ENCODE data around the gene CLCN3. TPM values are rescaled to one million over a fixed set of nuclear protein-coding genes. Genes with fewer than 3 reads are reported as not detected.
"Not testable (repeated sequence)": the region's sequence is repeated elsewhere in the genome, so short reads cannot be mapped to it uniquely, and the experiment has no call there.

CLCN3 gene
- polyA plus RNA-seq, 1 experiment = 12.4 TPM

GRCh38 chr4:169622566-169622965, 2.2 kb downstream of the CLCN3 start:
- ChIA-PET CTCF (no interaction called here), POLR2A (no interaction called here)
- Histone ChIP-seq H3K27me3 (ENCODE audit: control insufficient read depth, insufficient read depth, low read length) (no peaks in the 10 kb centered on the region), H3K36me3 (ENCODE audit: control insufficient read depth, insufficient read depth, low read length) (no peaks in the 10 kb centered on the region), H3K4me3 (ENCODE audit: low read depth, low read length) (no peak overlapping the region)
- TF ChIP-seq CTCF (IDR thresholded peaks at IDR 0.05; ENCODE audit: insufficient read depth, low read depth, low read length) = no peak
- no peak for DNase-seq (ENCODE audit: low read depth)

GRCh38 chr4:169624012-169624411, 3.6 kb downstream of the CLCN3 start:
- H3K27me3 ChIP-seq (ENCODE audit: control insufficient read depth, insufficient read depth, low read length); POLR2A ChIA-PET; DNase-seq (ENCODE audit: low read depth); H3K36me3 ChIP-seq (ENCODE audit: control insufficient read depth, insufficient read depth, low read length); H3K4me3 ChIP-seq (ENCODE audit: low read depth, low read length): not testable (repeated sequence)
- CTCF ChIA-PET = interaction anchor here (1.0 to 1.4 kb wide), 2 partner anchors 11 to 186 kb away, joined by 4 read pairs; no protein-coding TSS in a partner anchor

- ChIA-PET POLR2A (no interaction called here), CTCF (no interaction called here)
- H3K4me3 ChIP-seq (ENCODE audit: low read depth, low read length) = no peak overlapping the region
- no peak for TF ChIP-seq CTCF (IDR thresholded peaks at IDR 0.05; ENCODE audit: insufficient read depth, low read depth, low read length)
- H3K36me3 ChIP-seq (ENCODE audit: control insufficient read depth, insufficient read depth, low read length) = no peaks in the 10 kb centered on the region
- no peaks in the 10 kb centered on the region for H3K27me3 ChIP-seq (ENCODE audit: control insufficient read depth, insufficient read depth, low read length)
- DNase-seq (ENCODE audit: low read depth) = no peak
These were observed 5.5 kb downstream of the CLCN3 start for GRCh38 chr4:169625886-169626285.

- no peak for TF ChIP-seq CTCF (IDR thresholded peaks at IDR 0.05; ENCODE audit: insufficient read depth, low read depth, low read length)
- POLR2A ChIA-PET = no interaction called here
- no peaks in the 10 kb centered on the region for H3K36me3 ChIP-seq (ENCODE audit: control insufficient read depth, insufficient read depth, low read length)
- H3K4me3 ChIP-seq (ENCODE audit: low read depth, low read length) = no peak overlapping the region
- no peaks in the 10 kb centered on the region for H3K27me3 ChIP-seq (ENCODE audit: control insufficient read depth, insufficient read depth, low read length)
- CTCF ChIA-PET = interaction anchor here (0.8 kb wide), 1 partner anchor 23 kb away, joined by 3 read pairs; no protein-coding TSS in a partner anchor
- DNase-seq (ENCODE audit: low read depth) = no peak
These were observed 6.2 kb downstream of the CLCN3 start for GRCh38 chr4:169626331-169627282.

GRCh38 chr4:169627307-169627706, 6.9 kb downstream of the CLCN3 start:
- POLR2A ChIA-PET = no interaction called here
- DNase-seq (ENCODE audit: low read depth) = no peak
- no peak for TF ChIP-seq CTCF (IDR thresholded peaks at IDR 0.05; ENCODE audit: insufficient read depth, low read depth, low read length)

More at GRCh38 chr4:169627307-169627706, 6.9 kb downstream of the CLCN3 start:
- Histone ChIP-seq H3K4me3 (ENCODE audit: low read depth, low read length) (no peak overlapping the region), H3K36me3 (ENCODE audit: control insufficient read depth, insufficient read depth, low read length) (no peaks in the 10 kb centered on the region), H3K27me3 (ENCODE audit: control insufficient read depth, insufficient read depth, low read length) (no peaks in the 10 kb centered on the region)
- CTCF ChIA-PET = interaction anchor here (0.8 kb wide), 1 partner anchor 23 kb away, joined by 3 read pairs; no protein-coding TSS in a partner anchor
